Epithelial cell of proximal tubule (primary cell): ENCODE data around the gene ENDOD1. TPM values are rescaled to one million over a fixed set of nuclear protein-coding genes. Genes with fewer than 3 reads are reported as not detected.

Source experiments
- DNase-seq: peaks from one replicate; pipeline ENCODE4 v3.0.0-alpha.2; 2011; ENCODE audit warnings: low read depth
- H3K4me3 ChIP-seq: 2 replicates; pipeline ENCODE4 v1.5.1; 2011; ENCODE audit warnings: low read depth, mild to moderate bottlenecking, low read length
- total RNA-seq: library from RNA; depleted of rRNA; stranded (reverse); fragments of >200 nt; gene quantifications from 2 replicates; pipeline ENCODE4 v1.2.3, GENCODE V29; 2015
- TF ChIP-seq, protein P1 (sequence below): conservative IDR thresholded peaks from 2 replicates; pipeline ENCODE4 v1.5.1; 2012; ENCODE audit warnings: low read depth, mild to moderate bottlenecking, low read length

Gene ENDOD1
- total RNA-seq, 1 donor from 2014 or later = 36.6 TPM

DNA sequence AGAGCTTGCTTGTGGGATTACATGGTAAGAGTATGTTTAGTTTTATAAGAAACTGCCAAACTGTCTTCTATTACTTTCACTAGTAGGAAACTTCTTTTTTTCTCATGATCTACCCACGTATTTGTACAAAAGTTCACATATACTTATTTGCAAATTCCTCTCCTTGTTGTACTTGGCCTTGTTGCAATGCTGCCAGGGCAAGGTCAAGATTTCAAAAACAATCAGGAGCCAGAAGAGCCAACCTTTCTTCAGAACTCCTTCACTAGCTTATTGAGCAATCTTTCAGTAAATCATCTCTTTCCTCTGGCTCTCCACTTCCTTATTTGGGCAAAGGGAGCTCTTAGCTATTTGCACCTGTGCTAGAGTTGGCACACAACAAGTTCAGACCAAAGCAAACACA, 13.2 kb upstream of the ENDOD1 start:
- H3K4me3 ChIP-seq = no peak overlapping the region
- TF ChIP-seq, protein P1, sequence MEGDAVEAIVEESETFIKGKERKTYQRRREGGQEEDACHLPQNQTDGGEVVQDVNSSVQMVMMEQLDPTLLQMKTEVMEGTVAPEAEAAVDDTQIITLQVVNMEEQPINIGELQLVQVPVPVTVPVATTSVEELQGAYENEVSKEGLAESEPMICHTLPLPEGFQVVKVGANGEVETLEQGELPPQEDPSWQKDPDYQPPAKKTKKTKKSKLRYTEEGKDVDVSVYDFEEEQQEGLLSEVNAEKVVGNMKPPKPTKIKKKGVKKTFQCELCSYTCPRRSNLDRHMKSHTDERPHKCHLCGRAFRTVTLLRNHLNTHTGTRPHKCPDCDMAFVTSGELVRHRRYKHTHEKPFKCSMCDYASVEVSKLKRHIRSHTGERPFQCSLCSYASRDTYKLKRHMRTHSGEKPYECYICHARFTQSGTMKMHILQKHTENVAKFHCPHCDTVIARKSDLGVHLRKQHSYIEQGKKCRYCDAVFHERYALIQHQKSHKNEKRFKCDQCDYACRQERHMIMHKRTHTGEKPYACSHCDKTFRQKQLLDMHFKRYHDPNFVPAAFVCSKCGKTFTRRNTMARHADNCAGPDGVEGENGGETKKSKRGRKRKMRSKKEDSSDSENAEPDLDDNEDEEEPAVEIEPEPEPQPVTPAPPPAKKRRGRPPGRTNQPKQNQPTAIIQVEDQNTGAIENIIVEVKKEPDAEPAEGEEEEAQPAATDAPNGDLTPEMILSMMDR = no peak
- peak; percentile 98 for DNase-seq

DNA sequence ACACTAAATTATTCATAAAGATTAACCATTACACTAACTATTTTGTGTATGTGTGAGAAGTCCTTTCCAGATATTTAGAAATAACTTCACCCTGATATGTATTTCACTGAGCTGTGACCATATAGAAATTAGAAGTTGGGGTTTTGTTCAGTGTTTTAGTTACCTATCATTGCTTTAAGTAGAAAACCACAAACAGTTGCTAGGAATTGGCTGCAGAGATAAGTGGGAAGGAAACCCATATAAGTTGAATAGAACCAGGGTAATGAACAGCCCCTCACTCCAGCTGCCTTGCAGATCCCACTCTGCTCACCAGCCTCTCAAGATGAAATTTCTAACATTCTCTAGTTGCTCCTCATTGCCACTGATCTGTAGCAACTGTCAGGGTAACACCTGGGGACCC, 12.7 kb upstream of the ENDOD1 start:
- H3K4me3 ChIP-seq = no peak overlapping the region
- DNase-seq = no peak
- TF ChIP-seq, protein P1 = no peak

DNA sequence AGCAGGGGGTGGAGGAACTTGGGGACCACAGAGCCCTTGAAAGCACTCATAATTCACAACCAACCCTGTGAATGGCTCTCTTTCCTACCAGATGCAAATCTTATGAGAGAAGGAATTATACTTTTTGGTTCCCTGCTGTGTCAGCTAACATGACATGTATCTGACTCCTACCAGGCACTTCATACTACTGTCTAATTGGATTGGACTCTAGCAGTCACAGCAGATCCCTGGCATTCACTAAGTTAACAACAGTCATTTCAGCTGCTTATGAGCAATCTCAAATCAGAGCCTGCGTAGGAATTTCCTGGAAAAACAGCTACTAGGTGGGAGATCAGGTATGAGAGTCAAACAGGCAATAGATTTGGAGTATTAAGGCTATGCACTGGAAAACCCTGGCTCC, 11.1 kb upstream of the ENDOD1 start:
- no peak overlapping the region for H3K4me3 ChIP-seq
- TF ChIP-seq, protein P1 = no peak
- DNase-seq = no peak

DNA sequence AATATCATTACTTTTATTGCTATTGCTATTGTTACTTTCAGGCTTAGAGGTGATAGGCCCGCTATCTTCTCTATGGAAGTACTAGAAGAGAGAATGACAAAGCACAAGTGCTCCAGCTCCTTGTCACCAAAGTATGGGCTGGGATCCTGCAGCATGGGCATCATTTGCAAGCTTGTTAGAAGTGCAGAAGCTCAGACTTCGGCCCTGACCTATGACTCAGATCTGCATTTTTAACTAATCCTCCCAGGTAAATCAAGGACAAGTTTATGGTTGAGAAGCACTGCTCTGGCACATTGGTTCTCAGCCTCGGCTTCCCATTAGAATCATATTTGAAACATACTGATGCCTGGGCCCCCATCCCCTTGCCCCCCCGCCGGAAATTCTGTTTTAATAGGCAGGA, 8.6 kb upstream of the ENDOD1 start:
- TF ChIP-seq, protein P1 = no peak

DNA sequence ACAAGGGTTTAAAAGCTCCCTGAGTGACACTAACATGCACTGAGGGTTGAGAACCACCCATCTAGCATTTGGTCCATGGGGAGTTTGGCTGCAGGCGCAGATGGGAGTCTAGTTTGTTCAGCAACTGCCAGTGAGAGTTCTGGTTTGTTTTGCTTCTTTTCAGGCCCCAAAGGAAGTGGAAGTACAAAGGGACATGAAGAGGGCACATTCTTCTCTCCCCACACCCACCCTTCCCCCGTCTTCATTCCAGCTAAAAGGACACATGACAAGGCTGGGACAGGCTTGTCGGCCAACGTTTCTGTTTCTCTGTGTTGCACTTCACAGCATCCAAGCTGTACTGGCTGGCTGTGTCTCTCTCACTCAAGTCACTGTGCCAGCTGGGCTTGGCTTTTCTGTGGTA, 8.2 kb upstream of the ENDOD1 start:
- DNase-seq = no peak
- TF ChIP-seq, protein P1 = no peak
- H3K4me3 ChIP-seq = no peak overlapping the region

More for the DNA sequence above, 8.6 kb upstream of the ENDOD1 start:
- no peak overlapping the region for H3K4me3 ChIP-seq
- no peak for DNase-seq

DNA sequence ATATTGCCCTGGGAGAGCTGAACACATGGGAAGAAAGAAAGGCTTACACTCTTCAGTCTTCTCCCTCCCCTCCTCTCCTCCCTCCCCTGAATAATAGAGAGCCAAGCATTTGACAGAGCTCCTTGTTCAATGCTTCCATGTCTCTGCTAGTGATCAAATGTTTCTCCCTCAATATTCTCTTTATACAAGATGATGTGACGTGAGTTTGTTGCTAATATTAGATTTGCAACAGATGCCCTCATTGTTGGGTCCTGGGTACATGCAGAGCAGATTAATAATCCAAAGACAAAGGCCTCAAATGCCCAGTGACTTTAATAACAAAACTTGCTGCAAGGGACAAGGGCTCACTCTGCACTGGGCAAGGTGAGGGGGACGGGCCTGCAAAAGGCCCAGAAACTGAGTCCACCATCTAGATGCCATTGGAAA, 7.1 kb upstream of the ENDOD1 start:
- DNase-seq = no peak
- H3K4me3 ChIP-seq = no peak overlapping the region
- TF ChIP-seq, protein P1 = no peak

DNA sequence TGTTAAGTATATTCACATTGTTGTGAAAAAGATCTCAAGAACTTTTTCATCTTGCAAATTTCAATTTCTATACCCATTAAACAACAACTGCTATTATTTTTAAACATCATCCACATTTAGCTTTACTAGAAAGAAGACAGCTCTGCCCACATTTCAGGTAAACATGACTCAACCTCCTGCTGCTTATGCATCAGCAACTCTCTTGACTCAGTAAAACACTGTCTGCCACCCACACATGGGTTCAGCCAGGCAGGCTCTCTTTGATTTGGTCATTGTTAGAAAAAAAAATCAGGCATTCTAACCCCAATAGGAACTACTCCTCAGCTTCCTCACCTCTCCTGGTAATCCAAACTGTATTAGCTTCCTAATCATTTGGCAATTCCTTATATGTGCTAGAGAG, 5.1 kb upstream of the ENDOD1 start:
- peak overlapping the region; percentile 1 for H3K4me3 ChIP-seq
- no peak for DNase-seq
- TF ChIP-seq, protein P1 = no peak
